IMR-90 (cell line): Measurements from ENCODE around the gene LUC7L. TPM values are rescaled to one million over a fixed set of nuclear protein-coding genes. Genes with fewer than 3 reads are reported as not detected.

ENCODE experiments used
- ATAC-seq: fragments of 200-7000 bp; cut with Tn5 transposase; 2 replicates; pipeline ENCODE4 v1.9.1; 2020; ENCODE audit warnings: low read depth, mild to moderate bottlenecking, moderate library complexity
- BruUV-seq: library from RNA; stranded (reverse); fragments of 400-500 nt; replicated peaks from 2 replicates; lab custom pipeline; 2021; lab: Mats Ljungman, UMichigan
- CTCF ChIA-PET: fragments of 300-600 bp; formaldehyde crosslinking; extraction: SDS; loops from one replicate; lab custom pipeline; 2021; ENCODE audit warnings: antibody characterized with exemption; lab: Yijun Ruan, JAX
- POLR2A ChIA-PET: fragments of 300-600 bp; sonication (Branson Sonifier 250); formaldehyde crosslinking; loops from one replicate; lab custom pipeline; 2022; ENCODE audit warnings: antibody characterized with exemption; ENCODE audit not compliant: unreplicated experiment; lab: Charles Lee
- DNase-seq: peaks from one replicate; pipeline ENCODE4 v3.0.0; 2013
- H2AFZ ChIP-seq: replicated peaks from 2 replicates; pipeline ENCODE3; 2013; ENCODE audit warnings: low read length, mild to moderate bottlenecking; ENCODE audit not compliant: poor library complexity
- H2AK5ac ChIP-seq: 2 replicates; pipeline ENCODE4 v1.6.1; 2013; ENCODE audit warnings: low read depth, low read length, inconsistent platforms
- H2AK9ac ChIP-seq: replicated peaks from 2 replicates; pipeline ENCODE3; 2013; ENCODE audit warnings: mild to moderate bottlenecking, low read depth, low read length, moderate library complexity; ENCODE audit not compliant: poor library complexity
- H2BK120ac ChIP-seq: 2 replicates; pipeline ENCODE4 v1.6.1; 2013; ENCODE audit warnings: low read depth, low read length, inconsistent platforms
- H2BK15ac ChIP-seq: 3 replicates; pipeline ENCODE4 v1.6.1; 2013; ENCODE audit warnings: low read depth, low read length, inconsistent platforms
- H2BK20ac ChIP-seq: 2 replicates; pipeline ENCODE4 v1.6.1; 2013; ENCODE audit warnings: low read depth, mild to moderate bottlenecking, inconsistent platforms, low read length, moderate library complexity
- H2BK5ac ChIP-seq: 2 replicates; pipeline ENCODE4 v1.6.1; 2013; ENCODE audit warnings: mild to moderate bottlenecking, low read depth, low read length, inconsistent platforms; ENCODE audit not compliant: poor library complexity, severe bottlenecking
- H3K14ac ChIP-seq: replicated peaks from 2 replicates; pipeline ENCODE4 v1.6.1; 2013; ENCODE audit warnings: low read depth, low read length, inconsistent platforms
- H3K18ac ChIP-seq: 2 replicates; pipeline ENCODE4 v1.6.1; 2013; ENCODE audit warnings: low read depth, low read length, control low read depth
- H3K23ac ChIP-seq: 2 replicates; pipeline ENCODE4 v1.6.1; 2013; ENCODE audit warnings: low read depth, low read length, inconsistent platforms
- H3K27ac ChIP-seq: 2 replicates; pipeline ENCODE4 v1.5.1; 2013; ENCODE audit warnings: mild to moderate bottlenecking, control low read depth, low read length; ENCODE audit not compliant: insufficient read depth
- H3K27me3 ChIP-seq: 2 replicates; pipeline ENCODE4 v1.6.1; 2013; ENCODE audit warnings: low read length; ENCODE audit not compliant: control insufficient read depth, insufficient read depth
- H3K36me3 ChIP-seq: 2 replicates; pipeline ENCODE4 v1.6.1; 2013; ENCODE audit warnings: low read length, mixed read lengths; ENCODE audit not compliant: control insufficient read depth, insufficient read depth
- H3K4ac ChIP-seq: 2 replicates; pipeline ENCODE4 v1.6.1; 2013; ENCODE audit warnings: low read depth, low read length, inconsistent platforms
- H3K4me1 ChIP-seq: 2 replicates; pipeline ENCODE4 v1.6.1; 2013; ENCODE audit warnings: low read length, mixed read lengths; ENCODE audit not compliant: control insufficient read depth, insufficient read depth
- H3K4me2 ChIP-seq: 2 replicates; pipeline ENCODE4 v1.6.1; 2013; ENCODE audit warnings: low read depth, mild to moderate bottlenecking, control low read depth, low read length, moderate library complexity
- H3K4me3 ChIP-seq: 2 replicates; pipeline ENCODE4 v1.5.1; 2013; ENCODE audit warnings: low read depth, mild to moderate bottlenecking, control low read depth, low read length, moderate library complexity; ENCODE audit not compliant: insufficient read depth
- H3K56ac ChIP-seq: 2 replicates; pipeline ENCODE4 v1.6.1; 2013; ENCODE audit warnings: low read length, inconsistent platforms; ENCODE audit not compliant: insufficient read depth; ENCODE audit errors: extremely low read depth
- H3K79me1 ChIP-seq, 2 experiments: 2 replicates each; pipeline ENCODE4 v1.6.1; 2013; ENCODE audit warnings: low read length in 2 of 2, inconsistent platforms in 1 of 2, low read depth in 1 of 2
- H3K9ac ChIP-seq: 2 replicates; pipeline ENCODE4 v1.6.1; 2013; ENCODE audit warnings: low read depth, low read length, control low read depth
- H3K9me1 ChIP-seq: 2 replicates; pipeline ENCODE4 v1.6.1; 2013; ENCODE audit warnings: low read length, inconsistent platforms; ENCODE audit not compliant: insufficient read depth
- H3K9me3 ChIP-seq: 2 replicates; pipeline ENCODE4 v1.6.1; 2013; ENCODE audit warnings: low read length; ENCODE audit not compliant: control insufficient read depth, insufficient read depth
- H4K20me1 ChIP-seq: 2 replicates; pipeline ENCODE4 v1.6.1; 2013; ENCODE audit warnings: low read length, inconsistent platforms; ENCODE audit not compliant: insufficient read depth
- H4K5ac ChIP-seq: 2 replicates; pipeline ENCODE4 v1.6.1; 2013; ENCODE audit warnings: mild to moderate bottlenecking, low read depth, low read length, control low read depth
- H4K8ac ChIP-seq, 2 experiments: 2 replicates each; pipeline ENCODE4 v1.6.1; 2013; ENCODE audit warnings: low read depth in 2 of 2, low read length in 2 of 2, control low read depth in 1 of 2, inconsistent platforms in 1 of 2
- H4K91ac ChIP-seq: 2 replicates; pipeline ENCODE4 v1.6.1; 2013; ENCODE audit warnings: low read depth, low read length, inconsistent platforms; ENCODE audit not compliant: insufficient read depth
- CHD1 ChIP-seq: IDR thresholded peaks from 2 replicates; pipeline ENCODE4 v1.6.1; 2012; ENCODE audit warnings: low read depth, low read length, improper control_type of control experiment
- ELK1 ChIP-seq: fragments of 150-350 bp; IDR thresholded peaks from 2 replicates; pipeline ENCODE4 v1.6.1; 2016; ENCODE audit warnings: low read depth, mild to moderate bottlenecking, low read length, moderate library complexity, borderline replicate concordance
- WGBS, 2 experiments: methylation state at CpG; one replicate each; pipeline versions ENCODE4 v1.1.5 to v1.1.7; 2013; ENCODE audit warnings: missing lambda C conversion rate in 2 of 2; ENCODE audit not compliant: insufficient read length in 1 of 2; ENCODE audit errors: extremely low coverage in 2 of 2; 5-methylcytosine and 5-hydroxymethylcytosine counted together
- dilution Hi-C: fragments of 300-500 bp; cut with HindIII; formaldehyde crosslinking; loops from one replicate; pipeline ENCODE4 v1.14.3; 2018; ENCODE audit warnings: low sequenced_read_pairs; ENCODE audit not compliant: unreplicated experiment
- in situ Hi-C: fragments of 300-500 bp; cut with MboI; formaldehyde crosslinking; loops from 3 replicates; pipeline ENCODE4 v1.14.3; 2019; ENCODE audit warnings: low sequenced_read_pairs, inconsistent platforms, mixed read lengths
- intact Hi-C: fragments of 100-400 bp; cut with micrococcal nuclease; formaldehyde crosslinking; loops from 2 replicates; pipeline ENCODE4 v1.10.0; 2022
- polyA plus RNA-seq, 3 experiments: library from polyadenylated mRNA; depleted of rRNA; stranded (reverse); fragments of >200 nt; gene quantifications; 2 replicates each; pipeline ENCODE4 v1.2.3, GENCODE V29; 2012; ENCODE audit warnings: low replicate concordance in 1 of 3
- total RNA-seq: library from RNA; depleted of rRNA; stranded (reverse); fragments of >200 nt; gene quantifications from 2 replicates; pipeline ENCODE4 v1.2.3, GENCODE V29; 2012

The LUC7L gene
- total and polyA plus RNA-seq, 2 of the 4 experiments (the other 2 are of a cell fraction): 21.5 to 55.6 TPM

- no peak overlapping the region for H2BK15ac ChIP-seq
- H3K36me3 ChIP-seq: peaks cover 59% of the 10 kb centered on the region
- H3K56ac ChIP-seq: no peak overlapping the region
- no peak overlapping the region for H3K4ac ChIP-seq
- no peak for TF ChIP-seq CHD1
- TF ChIP-seq ELK1: no peak
- H2AK5ac ChIP-seq: no peak overlapping the region
- H2BK5ac ChIP-seq: no peak overlapping the region
- ATAC-seq (no peak), DNase-seq (no peak)
- no peak overlapping the region for H3K14ac ChIP-seq
- no peak overlapping the region for H4K8ac ChIP-seq
- CTCF ChIA-PET: no interaction called here
- no peak overlapping the region for H3K4me3 ChIP-seq
- no TSS peak for BruUV-seq
- in situ Hi-C loops (no loop called here), intact Hi-C loops (no loop called here), dilution Hi-C loops (no loop called here)
- no peak overlapping the region for H2AK9ac ChIP-seq
- peaks cover 16% of the 10 kb centered on the region for H4K20me1 ChIP-seq
- no peak overlapping the region for H4K91ac ChIP-seq
- no peaks in the 10 kb centered on the region for H3K4me1 ChIP-seq
- no peak overlapping the region for H3K23ac ChIP-seq
- H3K4me2 ChIP-seq: no peak overlapping the region
- WGBS, 2 experiments: 100% methylated on average over 1 of the region's 4 CpGs; no CpG with 5 or more reads in 1 of the 2 experiments
- no peaks in the 10 kb centered on the region for H3K27me3 ChIP-seq
- no peaks in the 10 kb centered on the region for H3K9me3 ChIP-seq
- POLR2A ChIA-PET: no interaction called here
- H3K9ac ChIP-seq: no peak overlapping the region
- H3K27ac ChIP-seq: no peak overlapping the region
- H2BK20ac ChIP-seq: no peak overlapping the region
- peaks cover 27 to 52% of the 10 kb centered on the region in 2 experiments for H3K79me1 ChIP-seq
- no peak overlapping the region for H2AFZ ChIP-seq
- H3K18ac ChIP-seq: no peak overlapping the region
- H2BK120ac ChIP-seq: no peak overlapping the region
- H3K9me1 ChIP-seq: no peaks in the 10 kb centered on the region; the same call in 1 of the 2 replicates
- no peak overlapping the region for H4K5ac ChIP-seq
These were observed 26.0 kb downstream of the LUC7L start for GRCh38 chr16:203246-203645.
